A673 (cell line): Measurements from ENCODE around the gene PFKFB4.

Experiments used
- EZH2 ChIP-seq: fragments of 200-600 bp; sonication (generic); IDR thresholded peaks from 2 replicates; pipeline ENCODE4 v1.6.1; 2017; ENCODE audit warnings: borderline replicate concordance, low read depth, mild to moderate bottlenecking, mixed read lengths, antibody characterized with exemption, low read length; ENCODE audit not compliant: poor library complexity, severe bottlenecking
- TF ChIP-seq, protein P1 (sequence below): fragments of 300-800, 200-600 bp; sonication (generic); conservative IDR thresholded peaks from 2 replicates; pipeline ENCODE4 v1.5.1; 2017; ENCODE audit warnings: low read depth, mild to moderate bottlenecking, antibody characterized with exemption, low read length, moderate library complexity, mixed read lengths

DNA sequence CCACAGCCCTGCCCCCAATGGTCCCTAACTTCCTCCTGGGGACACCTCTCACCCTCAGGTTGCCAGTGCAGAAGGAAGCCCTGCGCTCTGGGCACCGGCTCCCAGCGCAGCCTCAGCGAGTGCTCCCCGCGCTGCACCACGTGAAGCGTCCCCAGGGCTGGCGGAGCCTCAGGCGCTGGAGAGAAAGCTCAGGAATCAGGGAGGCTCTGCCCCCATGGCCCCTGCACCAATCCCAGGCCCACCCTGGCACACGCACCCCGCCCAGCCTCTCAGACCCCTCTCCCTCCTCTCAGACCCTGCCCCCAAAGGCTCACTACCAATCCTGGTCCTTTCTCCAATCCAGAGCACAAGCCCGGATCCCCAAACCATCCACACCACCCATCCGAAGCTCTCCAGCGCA lies 31.6 kb upstream of the PFKFB4 start:
- TF ChIP-seq, protein P1, sequence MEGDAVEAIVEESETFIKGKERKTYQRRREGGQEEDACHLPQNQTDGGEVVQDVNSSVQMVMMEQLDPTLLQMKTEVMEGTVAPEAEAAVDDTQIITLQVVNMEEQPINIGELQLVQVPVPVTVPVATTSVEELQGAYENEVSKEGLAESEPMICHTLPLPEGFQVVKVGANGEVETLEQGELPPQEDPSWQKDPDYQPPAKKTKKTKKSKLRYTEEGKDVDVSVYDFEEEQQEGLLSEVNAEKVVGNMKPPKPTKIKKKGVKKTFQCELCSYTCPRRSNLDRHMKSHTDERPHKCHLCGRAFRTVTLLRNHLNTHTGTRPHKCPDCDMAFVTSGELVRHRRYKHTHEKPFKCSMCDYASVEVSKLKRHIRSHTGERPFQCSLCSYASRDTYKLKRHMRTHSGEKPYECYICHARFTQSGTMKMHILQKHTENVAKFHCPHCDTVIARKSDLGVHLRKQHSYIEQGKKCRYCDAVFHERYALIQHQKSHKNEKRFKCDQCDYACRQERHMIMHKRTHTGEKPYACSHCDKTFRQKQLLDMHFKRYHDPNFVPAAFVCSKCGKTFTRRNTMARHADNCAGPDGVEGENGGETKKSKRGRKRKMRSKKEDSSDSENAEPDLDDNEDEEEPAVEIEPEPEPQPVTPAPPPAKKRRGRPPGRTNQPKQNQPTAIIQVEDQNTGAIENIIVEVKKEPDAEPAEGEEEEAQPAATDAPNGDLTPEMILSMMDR, result no peak
- TF ChIP-seq EZH2, result no peak
